Posterior cingulate gyrus (tissue), 11 donors: ENCODE measurements around the gene KIF5C.

Experiments
- DNase-seq, 10 donors: peaks; one replicate each; pipeline versions ENCODE4 v3.0.0 to v3.0.0-alpha.2; 2020 to 2021; ENCODE audit warnings: mixed read lengths in 3 of 10
- intact Hi-C: fragments of 100-400 bp; cut with DNase I; formaldehyde crosslinking; loops from one replicate; pipeline ENCODE4 v1.15.1; 2023

Gene KIF5C

GRCh38 chr2:148885988-148886387 is 11.0 kb downstream of the KIF5C start:
- DNase-seq: no peak
- intact Hi-C loops: no loop called here

- intact Hi-C loops: no loop called here
- no peak for DNase-seq
Measured at GRCh38 chr2:148887350-148888002, 12.4 kb downstream of the KIF5C start.

GRCh38 chr2:148888003-148888501 is 13.0 kb downstream of the KIF5C start:
- intact Hi-C loops: no loop called here
- DNase-seq: peak in 4 of 10 donors; percentile 13 to 82 (median 46)

- intact Hi-C loops: no loop called here
- no peak for DNase-seq
Measured at GRCh38 chr2:148888986-148889385, 14.0 kb downstream of the KIF5C start.

GRCh38 chr2:148893906-148894305 is 18.9 kb downstream of the KIF5C start:
- no peak for DNase-seq
- intact Hi-C loops: no loop called here

GRCh38 chr2:148896136-148896535 is 21.1 kb downstream of the KIF5C start:
- no peak for DNase-seq
- intact Hi-C loops: no loop called here

- no peak for DNase-seq
- intact Hi-C loops: no loop called here
Measured at GRCh38 chr2:148899638-148900318, 24.8 kb downstream of the KIF5C start.

GRCh38 chr2:148900350-148900837 is 25.4 kb downstream of the KIF5C start:
- no peak for DNase-seq
- intact Hi-C loops: no loop called here

- intact Hi-C loops: no loop called here
- DNase-seq: no peak
Measured at GRCh38 chr2:148901142-148901541, 26.1 kb downstream of the KIF5C start.

- intact Hi-C loops: no loop called here
- no peak for DNase-seq
Measured at GRCh38 chr2:148902798-148903197, 27.8 kb downstream of the KIF5C start.

- DNase-seq: no peak
- intact Hi-C loops: no loop called here
Measured at GRCh38 chr2:148903294-148903693, 28.3 kb downstream of the KIF5C start.

- DNase-seq: no peak
- intact Hi-C loops: no loop called here
Measured at GRCh38 chr2:148903979-148904378, 29.0 kb downstream of the KIF5C start.

GRCh38 chr2:148906124-148906523 is 31.1 kb downstream of the KIF5C start:
- no peak for DNase-seq
- intact Hi-C loops: no loop called here

GRCh38 chr2:148907085-148907785 is 32.2 kb downstream of the KIF5C start:
- DNase-seq: peak in 1 of 10 donors; percentile 74
- intact Hi-C loops: no loop called here

GRCh38 chr2:148909114-148909513 is 34.1 kb downstream of the KIF5C start:
- intact Hi-C loops: no loop called here
- peak in 4 of 10 donors; percentile 42 to 88 (median 70) for DNase-seq

- intact Hi-C loops: no loop called here
- DNase-seq: no peak
Measured at GRCh38 chr2:148913061-148913460, 38.0 kb downstream of the KIF5C start.

GRCh38 chr2:148913492-148913891 is 38.5 kb downstream of the KIF5C start:
- DNase-seq: no peak
- intact Hi-C loops: no loop called here

GRCh38 chr2:148914463-148914862 is 39.4 kb downstream of the KIF5C start:
- intact Hi-C loops: no loop called here
- DNase-seq: peak in 3 of 10 donors; percentile 25 to 82 (median 25)

GRCh38 chr2:148917431-148917830 is 42.4 kb downstream of the KIF5C start:
- DNase-seq: no peak
- intact Hi-C loops: no loop called here

- intact Hi-C loops: no loop called here
- no peak for DNase-seq
Measured at GRCh38 chr2:148918554-148918953, 43.5 kb downstream of the KIF5C start.

GRCh38 chr2:148920559-148920958 is 45.5 kb downstream of the KIF5C start:
- intact Hi-C loops: no loop called here

More at GRCh38 chr2:148920559-148920958, 45.5 kb downstream of the KIF5C start:
- no peak for DNase-seq
